Activated CD8-positive, alpha-beta T cell treated with anti-CD3 and anti-CD28 coated beads for 36 hours (primary cell): ENCODE measurements around the gene GTPBP1. TPM values are rescaled to one million over a fixed set of nuclear protein-coding genes. Genes with fewer than 3 reads are reported as not detected.

ENCODE experiments used
- ATAC-seq: fragments of 200-7000 bp; cut with Tn5 transposase; one replicate; pipeline ENCODE4 v1.10.0; 2021; ENCODE audit warnings: mild to moderate bottlenecking, moderate library complexity
- CTCF ChIA-PET: fragments of 350-600 bp; sonication (Branson Sonifier 250); formaldehyde crosslinking; loops from one replicate; lab custom pipeline; 2021; ENCODE audit warnings: antibody characterized with exemption; lab: Charles Lee
- POLR2A ChIA-PET: fragments of 350-600 bp; sonication (Branson Sonifier 250); formaldehyde crosslinking; loops from one replicate; lab custom pipeline; 2021; ENCODE audit warnings: antibody characterized with exemption; lab: Charles Lee
- DNase-seq: peaks from one replicate; pipeline ENCODE4 v3.0.0-alpha.2; 2020
- H3K27ac Mint-ChIP-seq: one replicate; pipeline ENCODE4 v1.8.0; 2021; ENCODE audit warnings: mild to moderate bottlenecking, mixed read lengths
- H3K27me3 Mint-ChIP-seq: one replicate; pipeline ENCODE4 v1.8.0; 2021; ENCODE audit warnings: mixed read lengths
- H3K36me3 Mint-ChIP-seq: one replicate; pipeline ENCODE4 v1.8.0; 2021; ENCODE audit warnings: low read depth, mixed read lengths
- H3K4me1 Mint-ChIP-seq: one replicate; pipeline ENCODE4 v1.8.0; 2021; ENCODE audit warnings: low read depth, mixed read lengths
- H3K4me3 Mint-ChIP-seq: one replicate; pipeline ENCODE4 v1.8.0; 2021; ENCODE audit warnings: mild to moderate bottlenecking, moderate library complexity, mixed read lengths
- H3K9me3 Mint-ChIP-seq: one replicate; pipeline ENCODE4 v1.8.0; 2021; ENCODE audit warnings: mixed read lengths
- intact Hi-C: fragments of 100-400 bp; cut with micrococcal nuclease; formaldehyde crosslinking; loops from one replicate; pipeline ENCODE4 v1.10.0; 2022
- total RNA-seq, 2 experiments: library from RNA; stranded (reverse); gene quantifications; one replicate each; pipeline ENCODE4 v1.2.3, GENCODE V29; 2021
- TF ChIP-seq, protein P1 (sequence below): fragments of 200-600 bp; IDR thresholded peaks from one replicate; pipeline ENCODE4 v1.8.0; 2022; ENCODE audit warnings: antibody characterized with exemption, mild to moderate bottlenecking

GTPBP1 gene
- total RNA-seq, 2 experiments from 2014 or later, result 93.3 to 97.6 TPM

DNA sequence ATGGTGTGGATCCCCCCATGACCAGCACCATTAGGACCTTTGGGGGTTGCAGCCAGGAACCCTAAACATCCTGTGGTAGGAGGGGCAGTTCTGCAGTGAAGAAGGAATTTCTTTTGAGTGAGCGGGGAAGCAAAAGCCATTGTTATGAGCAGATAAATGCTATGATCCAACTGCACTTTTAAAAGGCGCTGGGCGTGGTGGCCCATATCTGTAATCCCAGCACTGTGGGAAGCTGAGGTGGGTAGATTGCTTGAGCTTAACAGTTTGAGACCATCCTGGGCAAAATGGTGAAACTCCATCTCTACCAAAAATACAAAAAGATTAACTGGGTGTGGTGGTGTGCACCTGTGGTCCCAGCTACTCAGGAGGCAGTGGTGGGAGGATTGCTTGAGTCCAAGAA lies 29.9 kb upstream of the GTPBP1 start:
- intact Hi-C loops, result no loop called here
- Mint-ChIP-seq H3K27me3 (no peaks in the 10 kb centered on the region), H3K4me1 (peaks cover 3% of the 10 kb centered on the region), H3K27ac (no peak overlapping the region), H3K36me3 (peaks cover 10% of the 10 kb centered on the region), H3K4me3 (no peak overlapping the region), H3K9me3 (no peaks in the 10 kb centered on the region)
- TF ChIP-seq, protein P1, sequence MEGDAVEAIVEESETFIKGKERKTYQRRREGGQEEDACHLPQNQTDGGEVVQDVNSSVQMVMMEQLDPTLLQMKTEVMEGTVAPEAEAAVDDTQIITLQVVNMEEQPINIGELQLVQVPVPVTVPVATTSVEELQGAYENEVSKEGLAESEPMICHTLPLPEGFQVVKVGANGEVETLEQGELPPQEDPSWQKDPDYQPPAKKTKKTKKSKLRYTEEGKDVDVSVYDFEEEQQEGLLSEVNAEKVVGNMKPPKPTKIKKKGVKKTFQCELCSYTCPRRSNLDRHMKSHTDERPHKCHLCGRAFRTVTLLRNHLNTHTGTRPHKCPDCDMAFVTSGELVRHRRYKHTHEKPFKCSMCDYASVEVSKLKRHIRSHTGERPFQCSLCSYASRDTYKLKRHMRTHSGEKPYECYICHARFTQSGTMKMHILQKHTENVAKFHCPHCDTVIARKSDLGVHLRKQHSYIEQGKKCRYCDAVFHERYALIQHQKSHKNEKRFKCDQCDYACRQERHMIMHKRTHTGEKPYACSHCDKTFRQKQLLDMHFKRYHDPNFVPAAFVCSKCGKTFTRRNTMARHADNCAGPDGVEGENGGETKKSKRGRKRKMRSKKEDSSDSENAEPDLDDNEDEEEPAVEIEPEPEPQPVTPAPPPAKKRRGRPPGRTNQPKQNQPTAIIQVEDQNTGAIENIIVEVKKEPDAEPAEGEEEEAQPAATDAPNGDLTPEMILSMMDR, result no peak
- DNase-seq (no peak), ATAC-seq (no peak)
- POLR2A ChIA-PET, result interaction anchor here (0.6 to 0.8 kb wide), 2 partner anchors 13 to 54 kb away, joined by 3 read pairs; no protein-coding TSS in a partner anchor
- CTCF ChIA-PET, result no interaction called here

GRCh38 chr22:38681582-38682335 lies 24.0 kb upstream of the GTPBP1 start, which contains the start of gene TOMM22:
TOMM22 (plus strand) TSS chr22:38681957; CDS start chr22:38681979, 22 bp downstream.
- peaks cover 40% of the 10 kb centered on the region for H3K36me3 Mint-ChIP-seq
- DNase-seq (peak; percentile 89), ATAC-seq (peak; percentile 98)
- POLR2A ChIA-PET, result interaction anchor here (1.0 to 3.1 kb wide), 13 partner anchors 10 to 415 kb away, joined by 3 to 62 read pairs (median 4); partner anchors contain the start of genes DMC1, GTPBP1 and JOSD1
- peak within 1 kb of the TSS; percentile 97 for H3K4me3 Mint-ChIP-seq
- CTCF ChIA-PET, result interaction anchor here (0.6 to 2.1 kb wide), 17 partner anchors 9 to 630 kb away, joined by 3 to 16 read pairs (median 4); partner anchors contain the start of genes CBY1, FAM227A and GTPBP1
- peaks cover 26% of the 10 kb centered on the region for H3K4me1 Mint-ChIP-seq
- TF ChIP-seq, protein P1, result no peak
- H3K9me3 Mint-ChIP-seq, result no peaks in the 10 kb centered on the region
- no peaks in the 10 kb centered on the region for H3K27me3 Mint-ChIP-seq
- peak within 1 kb of the TSS; percentile 96 for H3K27ac Mint-ChIP-seq
- intact Hi-C loops, result no loop called here

GRCh38 chr22:38684895-38685294 lies 20.8 kb upstream of the GTPBP1 start:
- Mint-ChIP-seq H3K4me1 (peaks cover 26% of the 10 kb centered on the region), H3K9me3 (no peaks in the 10 kb centered on the region), H3K36me3 (peaks cover 57% of the 10 kb centered on the region), H3K27ac (peak overlapping the region; percentile 46), H3K4me3 (no peak overlapping the region), H3K27me3 (no peaks in the 10 kb centered on the region)
- POLR2A ChIA-PET, result interaction anchor here (1.2 kb wide), 1 partner anchor 11 kb away, joined by 4 read pairs; no protein-coding TSS in a partner anchor
- TF ChIP-seq, protein P1, result no peak
- ATAC-seq, result no peak
- no peak for DNase-seq
- CTCF ChIA-PET, result no interaction called here
- intact Hi-C loops, result no loop called here

- peaks cover 24% of the 10 kb centered on the region for H3K4me1 Mint-ChIP-seq
- DNase-seq, result no peak
- ChIA-PET CTCF (no interaction called here), POLR2A (interaction anchor here (0.5 to 2.3 kb wide), 6 partner anchors 11 to 73 kb away, joined by 3 to 7 read pairs (median 3); no protein-coding TSS in a partner anchor)
- ATAC-seq, result no peak
- peaks cover 58% of the 10 kb centered on the region for H3K36me3 Mint-ChIP-seq
- intact Hi-C loops, result no loop called here
- H3K4me3 Mint-ChIP-seq, result no peak overlapping the region
- no peak overlapping the region for H3K27ac Mint-ChIP-seq
- H3K9me3 Mint-ChIP-seq, result no peaks in the 10 kb centered on the region
- H3K27me3 Mint-ChIP-seq, result no peaks in the 10 kb centered on the region
- TF ChIP-seq, protein P1, result no peak
These were observed 20.0 kb upstream of the GTPBP1 start for GRCh38 chr22:38685761-38686160.

DNA sequence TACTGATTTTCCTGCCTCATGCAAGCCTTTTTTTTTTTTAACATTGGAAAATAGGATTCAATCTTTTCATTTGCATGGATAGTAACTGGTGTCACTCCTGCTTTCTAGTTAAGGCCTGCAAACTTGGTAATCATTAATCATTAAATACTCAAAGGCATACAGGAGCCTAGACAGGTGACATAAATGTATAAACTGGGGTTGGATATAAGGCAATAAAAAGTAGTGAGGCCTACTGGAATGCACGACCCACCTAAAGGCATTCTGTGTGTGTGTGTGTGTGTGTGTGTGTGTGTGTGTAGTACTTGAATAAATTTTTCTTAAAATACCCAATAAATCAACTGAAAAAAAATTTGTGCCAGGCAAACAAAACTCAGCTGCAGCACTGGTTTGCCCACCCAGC lies 16.1 kb upstream of the GTPBP1 start:
- no peaks in the 10 kb centered on the region for H3K9me3 Mint-ChIP-seq
- intact Hi-C loops, result no loop called here
- TF ChIP-seq, protein P1, result no peak
- ChIA-PET CTCF (interaction anchor here (2.0 kb wide), 1 partner anchor 8 kb away, joined by 6 read pairs; the partner anchor contains the start of gene TOMM22), POLR2A (interaction anchor here (0.6 to 1.5 kb wide), 3 partner anchors 9 to 17 kb away, joined by 3 read pairs; no protein-coding TSS in a partner anchor)
- ATAC-seq (no peak), DNase-seq (no peak)
- H3K4me1 Mint-ChIP-seq, result peaks cover 13% of the 10 kb centered on the region
- peaks cover 53% of the 10 kb centered on the region for H3K36me3 Mint-ChIP-seq
- H3K27ac Mint-ChIP-seq, result no peak overlapping the region
- H3K27me3 Mint-ChIP-seq, result no peaks in the 10 kb centered on the region
- no peak overlapping the region for H3K4me3 Mint-ChIP-seq
